NCI-H1048 (cell line): Measurements from ENCODE around the gene VILL.

Source experiments
- DNase-seq: peaks from one replicate; lab custom pipeline; 2025; lab: John Stamatoyannopoulos, UW

Gene VILL

DNA sequence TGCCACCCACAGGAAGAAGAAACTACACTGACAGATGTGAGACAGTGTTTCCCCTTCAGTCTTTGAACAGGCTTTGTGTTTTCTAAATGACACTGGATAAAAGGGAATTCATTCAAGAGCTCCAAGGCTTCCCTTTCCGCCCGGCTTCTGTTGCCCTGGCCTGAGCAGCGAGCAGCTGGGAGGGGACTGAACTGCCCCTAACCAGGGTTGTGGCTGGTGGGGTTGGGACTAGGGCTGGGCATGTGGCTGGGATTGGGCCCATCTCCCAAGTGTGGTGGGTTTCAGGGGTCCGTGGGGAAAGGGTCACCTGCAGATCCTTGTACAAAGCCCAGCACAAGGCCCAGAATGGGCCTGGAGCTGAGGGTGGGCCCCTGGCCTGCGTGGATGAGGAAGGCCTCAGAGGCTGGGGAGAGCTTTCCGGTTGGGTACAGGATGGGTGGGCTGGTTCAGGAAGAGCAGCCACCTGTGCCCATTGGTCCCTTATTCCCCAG lies 10.4 kb downstream of the VILL start:
- DNase-seq, result no peak

GRCh38 chr3:38001456-38002081 lies 11.0 kb downstream of the VILL start:
- DNase-seq, result no peak

DNA sequence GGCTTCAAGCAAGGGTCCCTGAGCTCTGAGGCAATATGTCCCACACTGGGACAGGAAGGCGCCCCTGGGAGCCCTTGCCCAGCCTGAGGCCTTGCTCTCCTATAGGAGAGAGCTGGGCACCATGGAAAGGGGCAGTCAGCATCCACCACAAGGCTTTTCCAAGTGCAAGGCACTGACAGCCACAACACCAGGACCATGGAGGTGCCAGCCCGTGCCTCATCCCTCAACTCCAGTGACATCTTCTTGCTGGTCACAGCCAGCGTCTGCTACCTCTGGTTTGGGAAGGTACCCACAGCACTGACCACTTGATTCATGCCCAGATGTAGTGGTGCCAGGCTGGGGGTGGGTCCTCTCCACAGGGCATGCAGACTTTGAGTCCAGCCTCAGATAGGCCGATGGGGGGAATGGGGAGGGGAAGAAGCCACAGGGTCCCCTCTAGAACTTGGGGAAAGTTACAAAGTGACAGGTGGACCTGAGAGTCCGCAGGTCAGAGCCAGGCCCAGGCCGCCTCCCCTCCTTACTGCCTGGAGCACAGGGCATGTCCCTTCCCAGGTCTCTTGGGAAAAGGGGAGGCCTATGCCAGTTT lies 11.8 kb downstream of the VILL start:
- no peak for DNase-seq

- no peak for DNase-seq
Measured at GRCh38 chr3:38002940-38003339, 12.4 kb downstream of the VILL start.

DNA sequence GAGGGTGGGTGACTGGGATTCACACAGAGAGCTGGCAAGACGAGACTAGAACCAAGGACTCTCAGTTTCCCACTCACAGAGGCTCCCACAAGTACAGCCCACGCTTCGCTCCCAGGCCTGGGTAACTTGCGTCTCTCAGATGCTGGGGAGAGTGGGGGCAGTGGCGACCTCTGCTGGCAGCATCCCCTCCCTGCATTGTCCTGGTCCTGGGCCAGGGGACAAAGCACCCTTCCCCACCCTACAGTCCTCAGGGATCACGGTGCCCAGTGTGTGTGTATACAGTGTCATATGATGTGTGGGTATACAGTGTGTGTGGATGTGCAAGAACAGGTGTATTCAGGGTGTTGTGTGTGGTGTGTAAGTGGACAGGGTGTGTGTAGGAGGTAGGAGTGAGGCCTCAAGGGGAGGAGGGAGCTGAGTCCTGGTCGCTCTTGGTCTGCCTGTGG lies 12.8 kb downstream of the VILL start:
- DNase-seq, result peak; percentile 29

- DNase-seq, result no peak
Measured at GRCh38 chr3:38003817-38004414, 13.3 kb downstream of the VILL start.

DNA sequence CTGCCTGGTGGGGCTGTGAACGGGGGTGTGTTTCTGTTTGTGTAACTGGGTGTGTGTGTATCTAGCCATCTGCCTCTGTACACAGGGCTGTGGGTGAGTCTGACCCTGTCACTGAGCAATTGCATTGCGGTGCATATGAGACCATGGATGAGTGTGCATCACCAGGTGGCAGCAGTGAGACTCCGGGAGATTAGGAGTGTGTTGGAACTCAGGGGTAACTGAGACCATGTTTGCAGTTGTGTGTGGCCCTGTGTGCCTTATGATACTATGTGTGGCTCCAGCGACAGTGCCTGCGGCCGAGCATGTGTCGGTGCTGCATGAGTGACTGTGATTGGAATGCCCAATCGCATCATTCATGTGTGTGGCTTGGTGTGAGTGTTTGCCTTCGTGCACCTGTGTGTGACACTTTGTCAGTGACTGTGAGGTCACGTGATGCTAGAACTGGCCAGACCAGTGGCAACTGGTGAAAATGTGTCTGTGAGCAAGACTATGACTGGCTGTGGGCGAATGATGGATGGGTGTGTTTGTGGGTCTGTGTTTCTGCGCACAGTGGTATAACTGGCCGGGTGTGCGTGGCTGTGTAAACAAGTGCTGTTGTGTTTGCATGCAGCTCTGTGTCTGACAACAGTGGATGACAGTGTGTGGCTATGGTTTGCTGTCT lies 14.0 kb downstream of the VILL start:
- no peak for DNase-seq

DNA sequence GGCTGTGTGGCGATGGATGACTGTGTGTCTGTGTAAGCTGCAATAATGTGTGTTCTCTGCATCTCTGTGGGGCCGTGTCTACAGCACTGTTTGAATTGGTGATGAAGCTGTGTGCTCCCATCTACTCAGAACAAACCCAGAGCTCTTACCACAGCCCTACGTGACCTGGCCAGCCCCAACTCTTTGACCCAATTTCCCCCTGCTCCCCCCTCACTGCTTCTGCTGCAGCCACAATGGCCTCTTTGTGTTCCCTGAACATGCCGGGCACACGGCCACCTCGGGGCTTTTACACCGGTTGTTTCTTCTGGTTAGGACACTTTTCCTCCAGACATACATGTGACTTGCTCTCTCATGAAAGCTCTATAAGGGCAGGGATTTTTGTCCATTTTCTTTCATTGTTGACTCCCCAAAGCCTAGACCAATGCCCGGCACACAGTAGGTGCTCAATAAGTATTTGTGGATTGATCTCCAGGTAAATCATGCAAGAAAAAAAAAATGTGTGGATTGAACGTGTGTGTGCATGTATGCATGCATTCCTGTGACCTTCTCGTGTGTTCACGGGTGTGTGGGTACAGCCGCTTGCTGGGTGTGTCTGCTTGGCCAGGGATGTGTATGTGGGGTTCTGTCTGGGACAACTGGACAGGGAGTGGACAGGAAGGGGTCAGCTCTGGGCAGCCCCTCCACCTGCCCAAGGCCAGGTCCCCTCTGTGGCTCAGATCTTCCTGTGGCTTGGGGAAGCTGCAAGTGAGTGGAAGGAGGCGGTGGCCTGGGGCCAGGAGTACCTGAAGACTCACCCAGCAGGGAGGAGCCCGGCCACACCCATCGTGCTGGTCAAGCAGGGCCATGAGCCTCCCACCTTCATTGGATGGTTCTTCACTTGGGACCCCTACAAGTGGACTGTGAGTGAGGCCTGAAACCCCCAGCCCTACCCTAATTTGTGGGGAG lies 14.8 kb downstream of the VILL start:
- no peak for DNase-seq

DNA sequence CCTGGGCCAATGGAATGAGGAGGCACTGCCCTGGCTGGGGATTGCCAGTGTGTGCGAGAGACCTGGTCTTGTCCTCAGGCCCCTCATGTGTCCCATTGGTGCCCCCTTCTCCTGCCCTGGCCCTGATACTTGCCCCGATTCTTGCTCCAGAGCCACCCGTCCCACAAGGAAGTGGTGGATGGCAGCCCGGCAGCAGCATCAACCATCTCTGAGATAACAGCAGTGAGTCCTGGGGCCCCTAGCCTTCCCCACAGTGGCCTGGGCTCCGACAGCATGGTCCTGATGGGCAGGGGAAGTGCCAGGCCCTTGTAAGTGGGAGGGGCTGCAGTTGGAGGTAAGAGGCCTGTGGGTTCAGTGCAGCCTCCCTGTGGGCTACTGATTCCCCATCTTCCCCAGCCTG lies 15.4 kb downstream of the VILL start:
- DNase-seq, result no peak

DNA sequence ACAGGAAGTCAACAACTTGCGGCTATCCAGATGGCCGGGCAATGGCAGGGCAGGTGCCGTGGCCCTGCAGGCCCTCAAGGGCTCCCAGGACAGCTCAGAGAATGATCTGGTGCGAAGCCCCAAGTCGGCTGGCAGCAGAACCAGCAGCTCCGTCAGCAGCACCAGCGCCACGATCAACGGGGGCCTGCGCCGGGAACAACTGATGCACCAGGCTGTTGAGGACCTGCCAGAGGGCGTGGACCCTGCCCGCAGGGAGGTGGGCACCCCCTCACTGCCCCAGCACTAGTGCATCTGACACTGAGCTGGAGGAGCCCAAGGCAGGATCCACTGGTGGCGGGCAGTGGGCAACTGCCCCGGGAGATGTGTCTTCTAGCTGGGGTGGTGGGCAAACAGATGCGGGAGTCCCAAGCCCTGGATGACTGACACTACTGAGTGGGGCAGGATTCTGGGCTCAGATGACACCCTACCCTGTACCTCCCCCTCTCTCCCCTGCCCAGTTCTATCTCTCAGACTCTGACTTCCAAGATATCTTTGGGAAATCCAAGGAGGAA lies 15.9 kb downstream of the VILL start:
- DNase-seq, result no peak

- DNase-seq, result no peak
Measured at GRCh38 chr3:38007754-38008090, 17.1 kb downstream of the VILL start.

DNA sequence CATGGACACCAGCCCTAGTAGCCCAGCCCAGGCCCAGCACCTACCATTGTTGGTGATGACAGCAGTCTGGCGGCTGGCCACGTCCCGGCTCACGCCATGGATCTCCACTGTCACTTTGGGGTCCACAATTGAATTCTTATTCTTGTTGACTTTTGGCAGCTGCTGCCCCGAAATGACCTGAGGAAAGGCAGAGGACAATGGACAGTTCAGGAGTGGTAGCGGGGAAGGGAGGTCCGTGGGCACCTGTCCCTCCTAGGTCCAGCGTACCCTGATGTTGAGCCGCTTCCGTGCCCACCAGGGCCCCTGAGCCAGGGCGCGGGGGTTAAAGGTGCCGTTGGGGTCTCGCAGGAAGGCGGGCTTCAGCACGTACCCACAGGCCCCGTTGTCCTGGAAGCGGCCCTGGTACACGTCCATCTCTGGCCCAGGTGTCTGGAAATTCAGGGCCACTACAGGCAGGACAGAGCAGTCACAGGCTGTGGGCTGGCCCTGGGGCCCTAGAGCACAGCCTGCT lies 17.7 kb downstream of the VILL start:
- DNase-seq, result no peak

GRCh38 chr3:38008971-38009580 lies 18.5 kb downstream of the VILL start:
- no peak for DNase-seq

- no peak for DNase-seq
Measured at GRCh38 chr3:38009807-38010591, 19.4 kb downstream of the VILL start.

GRCh38 chr3:38011111-38011510 lies 20.5 kb downstream of the VILL start:
- no peak for DNase-seq

DNA sequence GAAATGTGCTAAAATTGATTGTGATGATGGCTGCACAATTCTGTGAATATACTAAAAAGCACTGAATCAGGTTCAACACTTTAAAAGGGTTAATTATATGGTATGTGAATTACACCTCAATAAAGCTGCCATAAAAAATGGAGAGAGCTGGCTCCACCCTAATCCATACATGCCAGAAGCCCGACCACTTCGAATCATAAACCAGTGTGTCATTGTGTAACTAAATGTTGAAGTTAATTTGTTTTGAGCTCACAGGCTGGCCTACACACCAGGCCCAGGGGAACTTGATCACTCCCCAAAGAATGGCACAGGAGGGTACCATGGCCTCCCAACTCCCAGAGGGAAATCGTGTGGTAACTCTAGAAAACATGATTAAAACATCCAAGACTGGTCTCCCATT lies 24.9 kb downstream of the VILL start:
- DNase-seq, result no peak

- no peak for DNase-seq
Measured at GRCh38 chr3:38015984-38016383, 25.4 kb downstream of the VILL start.

GRCh38 chr3:38016410-38016809 lies 25.8 kb downstream of the VILL start:
- no peak for DNase-seq

GRCh38 chr3:38016847-38017444 lies 26.4 kb downstream of the VILL start:
- no peak for DNase-seq
